ENCODE data around the gene ATRX. TPM values are rescaled to one million over a fixed set of nuclear protein-coding genes. Genes with fewer than 3 reads are reported as not detected.

The ATRX gene
- total and polyA plus RNA-seq, 12 donors = 10.3 to 101 (median 67.1) TPM

DNA sequence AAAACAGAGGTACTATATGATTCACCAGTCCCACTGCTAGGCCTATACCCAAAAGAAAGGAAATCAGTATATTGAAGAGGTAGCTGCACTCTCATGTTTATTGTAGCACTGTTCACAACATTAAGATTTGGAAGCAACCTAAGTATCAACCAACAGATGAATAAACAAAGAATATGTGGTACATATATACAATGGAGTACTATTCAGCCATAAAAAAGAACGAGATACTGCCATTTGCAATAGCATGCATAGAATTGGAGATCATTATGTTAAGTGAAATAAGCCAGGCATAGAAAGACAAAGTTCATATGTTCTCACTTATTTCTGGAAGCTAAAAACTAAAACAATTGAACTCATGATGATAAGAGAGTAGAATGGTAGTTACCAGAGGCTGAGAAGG is 266.3 kb downstream of the ATRX start:
- Histone ChIP-seq H3K4me3 (no peak overlapping the region), H3K9me3 (replicated peaks in 1 of 3) (no peaks in the 10 kb centered on the region), H3K27ac (no peak overlapping the region), H3K36me3 (replicated peaks in 1 of 2) (no peaks in the 10 kb centered on the region), H3K27me3 (no peaks in the 10 kb centered on the region), H3K4me1 (replicated peaks in 1 of 2) (no peaks in the 10 kb centered on the region)
- no peak for DNase-seq
- intact Hi-C loops (cut with DNase I) = no loop called here
- no peak for TF ChIP-seq POLR2A (IDR thresholded peaks at IDR 0.05)
- TF ChIP-seq, protein P1, sequence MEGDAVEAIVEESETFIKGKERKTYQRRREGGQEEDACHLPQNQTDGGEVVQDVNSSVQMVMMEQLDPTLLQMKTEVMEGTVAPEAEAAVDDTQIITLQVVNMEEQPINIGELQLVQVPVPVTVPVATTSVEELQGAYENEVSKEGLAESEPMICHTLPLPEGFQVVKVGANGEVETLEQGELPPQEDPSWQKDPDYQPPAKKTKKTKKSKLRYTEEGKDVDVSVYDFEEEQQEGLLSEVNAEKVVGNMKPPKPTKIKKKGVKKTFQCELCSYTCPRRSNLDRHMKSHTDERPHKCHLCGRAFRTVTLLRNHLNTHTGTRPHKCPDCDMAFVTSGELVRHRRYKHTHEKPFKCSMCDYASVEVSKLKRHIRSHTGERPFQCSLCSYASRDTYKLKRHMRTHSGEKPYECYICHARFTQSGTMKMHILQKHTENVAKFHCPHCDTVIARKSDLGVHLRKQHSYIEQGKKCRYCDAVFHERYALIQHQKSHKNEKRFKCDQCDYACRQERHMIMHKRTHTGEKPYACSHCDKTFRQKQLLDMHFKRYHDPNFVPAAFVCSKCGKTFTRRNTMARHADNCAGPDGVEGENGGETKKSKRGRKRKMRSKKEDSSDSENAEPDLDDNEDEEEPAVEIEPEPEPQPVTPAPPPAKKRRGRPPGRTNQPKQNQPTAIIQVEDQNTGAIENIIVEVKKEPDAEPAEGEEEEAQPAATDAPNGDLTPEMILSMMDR (IDR thresholded peaks at IDR 0.05) = no peak
- WGBS, 4 donors = 56 to 98% (median 76%) methylated on average over 1 of the region's 1 CpG

DNA sequence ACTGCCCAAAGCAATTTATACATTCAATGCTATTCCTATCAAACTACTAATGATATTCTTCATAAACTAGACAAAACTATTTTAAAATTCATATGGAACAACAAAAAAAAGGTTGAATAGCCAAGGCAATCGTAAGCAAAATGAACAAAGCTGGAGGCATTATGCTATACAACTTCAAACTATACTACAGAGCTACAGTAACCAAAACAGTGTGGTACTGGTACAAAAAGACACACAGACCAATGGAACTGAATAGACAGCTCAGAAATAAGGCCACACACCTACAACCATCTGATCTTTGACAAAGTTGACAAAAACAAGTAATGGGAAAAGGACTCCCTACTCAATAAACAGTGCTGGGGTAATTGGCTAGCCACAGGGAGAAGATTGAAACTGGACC is 271.8 kb downstream of the ATRX start:
- intact Hi-C loops (cut with DNase I) = no loop called here
- Histone ChIP-seq H3K9me3 (replicated peaks in 1 of 3) (no peaks in the 10 kb centered on the region), H3K27me3 (no peaks in the 10 kb centered on the region), H3K36me3 (replicated peaks in 1 of 2) (peaks cover 0 to 8% of the 10 kb centered on the region in 2 donors), H3K4me3 (no peak overlapping the region), H3K27ac (no peak overlapping the region), H3K4me1 (replicated peaks in 1 of 2) (no peaks in the 10 kb centered on the region)
- WGBS, 4 donors = 73 to 98% (median 85%) methylated on average over 1 of the region's 1 CpG
- TF ChIP-seq POLR2A (IDR thresholded peaks at IDR 0.05) = no peak
- TF ChIP-seq, protein P1 (IDR thresholded peaks at IDR 0.05) = no peak
- DNase-seq = no peak

DNA sequence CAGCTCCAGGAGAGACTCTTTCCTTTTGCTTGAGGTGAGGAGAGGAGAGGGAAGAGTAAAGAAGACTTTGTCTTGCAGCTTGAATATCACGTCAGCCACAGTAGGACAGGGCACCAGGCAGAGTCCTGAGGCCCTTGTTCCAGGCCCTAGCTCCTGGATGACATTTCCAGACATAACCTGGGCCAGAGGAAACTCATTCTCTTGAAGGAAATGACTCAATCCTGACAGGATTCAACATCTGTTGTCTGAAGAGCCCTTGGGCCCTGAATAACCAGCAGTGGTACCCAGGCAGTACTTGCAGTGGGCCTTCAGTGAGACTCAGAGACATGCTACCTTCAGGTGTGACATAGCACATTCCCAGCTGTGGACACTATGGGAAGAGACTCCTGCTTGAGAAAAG is 276.0 kb downstream of the ATRX start:
- Histone ChIP-seq H3K27me3 (no peaks in the 10 kb centered on the region), H3K27ac (no peak overlapping the region), H3K36me3 (replicated peaks in 1 of 2) (peaks cover 0 to 13% of the 10 kb centered on the region in 2 donors), H3K4me3 (no peak overlapping the region), H3K9me3 (replicated peaks in 1 of 3) (no peaks in the 10 kb centered on the region), H3K4me1 (replicated peaks in 1 of 2) (no peaks in the 10 kb centered on the region)
- intact Hi-C loops (cut with DNase I) = no loop called here
- TF ChIP-seq, protein P1 (IDR thresholded peaks at IDR 0.05) = no peak
- 58 to 100% (median 78%) methylated on average over 1 of the region's 1 CpG; no CpG with 5 or more reads in 1 of the 4 donors for WGBS, 4 donors
- DNase-seq = no peak

DNA sequence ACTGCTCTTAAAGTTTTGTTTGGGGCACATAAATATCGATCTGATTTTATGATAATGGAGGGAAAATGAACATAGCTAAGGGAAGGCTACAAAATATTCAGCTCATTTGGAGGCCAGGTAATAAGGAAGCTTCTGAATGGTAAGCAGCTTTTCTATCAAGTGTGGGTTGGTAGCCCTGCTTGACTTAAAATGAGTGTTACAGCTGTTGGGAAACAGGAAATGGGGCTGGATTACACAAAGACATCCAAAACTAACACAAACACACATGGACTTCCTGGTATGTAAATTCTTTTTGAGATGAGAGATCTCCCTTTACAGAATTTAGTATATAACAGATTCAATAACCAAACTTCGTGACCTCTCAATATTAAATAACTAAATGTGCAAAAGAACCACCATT is 280.8 kb downstream of the ATRX start:
- WGBS, 4 donors = 57 to 83% (median 75%) methylated on average over 2 of the region's 2 CpGs
- Histone ChIP-seq H3K4me3 (no peak overlapping the region), H3K27ac (no peak overlapping the region), H3K36me3 (replicated peaks in 1 of 2) (peaks cover 0 to 10% of the 10 kb centered on the region in 2 donors), H3K4me1 (replicated peaks in 1 of 2) (no peaks in the 10 kb centered on the region), H3K27me3 (no peaks in the 10 kb centered on the region), H3K9me3 (replicated peaks in 1 of 3) (no peaks in the 10 kb centered on the region)
- no peak for DNase-seq
- TF ChIP-seq POLR2A (IDR thresholded peaks at IDR 0.05) = no peak
- TF ChIP-seq, protein P1 (IDR thresholded peaks at IDR 0.05) = no peak
- intact Hi-C loops (cut with DNase I) = no loop called here

Data from adrenal gland (tissue), 12 donors.